GM12878 (cell line): ENCODE data around the gene FAS. TPM values are rescaled to one million over a fixed set of nuclear protein-coding genes. Genes with fewer than 3 reads are reported as not detected.

Experiments used
- ATAC-seq: fragments of 200-7000 bp; cut with Tn5 transposase; 3 replicates; pipeline ENCODE4 v1.9.1; 2020; ENCODE audit warnings: mild to moderate bottlenecking, moderate library complexity
- BruUV-seq: library from RNA; stranded (reverse); fragments of 400-500 nt; replicated peaks from 2 replicates; lab custom pipeline; 2021; lab: Mats Ljungman, UMichigan
- CTCF ChIA-PET: fragments of 300-600 bp; sonication (Branson Sonifier 250); formaldehyde crosslinking; extraction: SDS; loops from one replicate; lab custom pipeline; 2021; ENCODE audit warnings: inconsistent platforms; lab: Yijun Ruan, JAX
- POLR2A ChIA-PET: fragments of 350-600 bp; formaldehyde crosslinking; extraction: SDS; loops from one replicate; lab custom pipeline; 2021; ENCODE audit warnings: inconsistent platforms; lab: Charles Lee
- RAD21 ChIA-PET: fragments of 300-600 bp; sonication (Branson Sonifier 250); formaldehyde crosslinking; loops from one replicate; lab custom pipeline; 2023; ENCODE audit warnings: antibody characterized with exemption; ENCODE audit not compliant: unreplicated experiment; lab: Charles Lee
- SMC1A ChIA-PET: fragments of 300-600 bp; sonication (Branson Sonifier 250); formaldehyde crosslinking; loops from one replicate; lab custom pipeline; 2023; ENCODE audit not compliant: unreplicated experiment, uncharacterized antibody; lab: Charles Lee
- DNase-seq: peaks from one replicate; pipeline ENCODE4 v3.0.0-alpha.2; 2011; ENCODE audit warnings: low read depth, low spot score
- FAIRE-seq: peaks from 3 replicates; lab custom pipeline; 2011; peaks lifted over from hg19 to GRCh38; lab: Jason Lieb, UNC
- H2AFZ ChIP-seq: 2 replicates; pipeline ENCODE4 v1.6.0; 2011; ENCODE audit warnings: low read depth, low read length, control low read depth; ENCODE audit not compliant: control insufficient read depth
- H3K27ac ChIP-seq: 2 replicates; pipeline ENCODE4 v1.5.1; 2011; ENCODE audit warnings: control low read depth; ENCODE audit not compliant: control insufficient read depth, insufficient read depth
- H3K27me3 ChIP-seq, 2 experiments: replicated peaks in 1 of 2; 2 replicates each; pipeline versions ENCODE4 v1.6.0 to v1.6.1; 2011; ENCODE audit warnings: low read length in 1 of 2; ENCODE audit not compliant: control insufficient read depth in 2 of 2, insufficient read depth in 2 of 2
- H3K36me3 ChIP-seq, 2 experiments: 2 replicates each; pipeline ENCODE4 v1.5.1; 2011; ENCODE audit warnings: low read length in 1 of 2; ENCODE audit not compliant: control insufficient read depth in 2 of 2, insufficient read depth in 2 of 2
- H3K4me1 ChIP-seq: 2 replicates; pipeline ENCODE4 v1.6.1; 2011; ENCODE audit warnings: mild to moderate bottlenecking, low read length, moderate library complexity, mixed read lengths; ENCODE audit not compliant: control insufficient read depth, insufficient read depth
- H3K4me2 ChIP-seq: 2 replicates; pipeline ENCODE4 v1.6.0; 2011; ENCODE audit warnings: control low read depth; ENCODE audit not compliant: control insufficient read depth, insufficient read depth
- H3K4me3 ChIP-seq: fragments of 200-600 bp; sonication (generic); 2 replicates; pipeline ENCODE4 v1.5.1; 2016
- H3K79me2 ChIP-seq: 2 replicates; pipeline ENCODE4 v1.6.0; 2011; ENCODE audit warnings: low read length; ENCODE audit not compliant: control insufficient read depth, insufficient read depth
- H3K9ac ChIP-seq: 2 replicates; pipeline ENCODE4 v1.8.0; 2011; ENCODE audit warnings: low read length, control low read depth, mixed read lengths; ENCODE audit not compliant: control insufficient read depth, insufficient read depth
- H3K9me3 ChIP-seq: replicated peaks from 3 replicates; pipeline ENCODE4 v1.5.1; 2011; ENCODE audit warnings: mild to moderate bottlenecking, low read length; ENCODE audit not compliant: control insufficient read depth, insufficient read depth
- H4K20me1 ChIP-seq: 2 replicates; pipeline ENCODE4 v1.6.0; 2011; ENCODE audit not compliant: control insufficient read depth, insufficient read depth
- ATF7 ChIP-seq: fragments of 450-650 bp; IDR thresholded peaks from 2 replicates; pipeline ENCODE4 v1.6.1; 2016; ENCODE audit warnings: low read depth, mild to moderate bottlenecking
- BCL3 ChIP-seq: IDR thresholded peaks from 2 replicates; pipeline ENCODE4 v1.6.1; 2011; ENCODE audit warnings: borderline replicate concordance, low read depth, mild to moderate bottlenecking, moderate library complexity, low read length; ENCODE audit not compliant: insufficient read depth, poor library complexity, severe bottlenecking
- CHD1 ChIP-seq: IDR thresholded peaks from 2 replicates; pipeline ENCODE4 v1.6.1; 2012; ENCODE audit warnings: low read depth, low read length, improper control_type of control experiment
- NFYB ChIP-seq: IDR thresholded peaks from 2 replicates; pipeline ENCODE4 v1.6.1; 2011; ENCODE audit warnings: low read depth, mild to moderate bottlenecking, low read length, improper control_type of control experiment, moderate library complexity; ENCODE audit not compliant: insufficient read depth
- NKRF ChIP-seq: fragments of 450-650 bp; conservative IDR thresholded peaks from 2 replicates; pipeline ENCODE4 v1.6.1; 2017; ENCODE audit warnings: mild to moderate bottlenecking, moderate library complexity
- RBBP5 ChIP-seq: fragments of 200-600 bp; sonication (generic); conservative IDR thresholded peaks from 2 replicates; pipeline ENCODE4 v1.6.1; 2016
- RELA ChIP-seq: fragments of 450-650 bp; IDR thresholded peaks from 2 replicates; pipeline ENCODE4 v1.8.0; 2014; ENCODE audit warnings: borderline replicate concordance; ENCODE audit not compliant: partially characterized antibody
- SMAD5 ChIP-seq: IDR thresholded peaks from 2 replicates; pipeline ENCODE4 v1.6.1; 2016; ENCODE audit warnings: antibody characterized with exemption, low read depth
- STAT3 ChIP-seq: IDR thresholded peaks from 2 replicates; pipeline ENCODE4 v1.6.1; 2011; ENCODE audit warnings: low read depth, low read length, improper control_type of control experiment
- WGBS: methylation state at CpG from one replicate; pipeline ENCODE4 v1.1.6; 2016; ENCODE audit warnings: low lambda C conversion rate; ENCODE audit not compliant: insufficient replicate concordance, insufficient coverage; ENCODE audit errors: missing lambda C conversion rate; 5-methylcytosine and 5-hydroxymethylcytosine counted together
- in situ Hi-C: fragments of 300-500 bp; cut with MboI; formaldehyde crosslinking; loops from 9 replicates; pipeline ENCODE4 v1.14.3; 2018; ENCODE audit warnings: mixed read lengths
- intact Hi-C: fragments of 100-400 bp; cut with micrococcal nuclease; formaldehyde crosslinking; loops from one replicate; pipeline ENCODE4 v1.14.2; 2022; ENCODE audit not compliant: unreplicated experiment
- polyA plus RNA-seq, 11 experiments: library from polyadenylated mRNA; depleted of rRNA in 4 of 11; unstranded in 6 of 11; stranded (reverse) in 5 of 11; fragments of >200 nt; fragmentation: Nextera tagmentation in 4 of 11; fragmentation: Illumina TruSeq in 1 of 11; extraction: Ambion mirVana in 4 of 11; extraction: Trizol in 1 of 11; gene quantifications; 1 replicate in 1 of 11; 2 replicates in 10 of 11; pipeline versions ENCODE4 v1.2.1 to v1.2.3, GENCODE V29; 2011 to 2016; ENCODE audit warnings: inconsistent platforms in 2 of 11, missing spikeins in 2 of 11, low read depth in 1 of 11
- total RNA-seq, 4 experiments: library from RNA; depleted of rRNA in 3 of 4; stranded (reverse); fragments of >200 nt in 3 of 4; fragmentation: Illumina TruSeq in 1 of 4; extraction: Trizol in 1 of 4; gene quantifications; 2 replicates each; pipeline versions ENCODE4 v1.2.1 to v1.2.3, GENCODE V29; 2013 to 2021

Gene FAS
- total and polyA plus RNA-seq, 10 of the 15 experiments (the other 5 are each of a cell fraction or from before 2014, with no cell fraction given): 50.1 to 147 (median 69.9) TPM

DNA sequence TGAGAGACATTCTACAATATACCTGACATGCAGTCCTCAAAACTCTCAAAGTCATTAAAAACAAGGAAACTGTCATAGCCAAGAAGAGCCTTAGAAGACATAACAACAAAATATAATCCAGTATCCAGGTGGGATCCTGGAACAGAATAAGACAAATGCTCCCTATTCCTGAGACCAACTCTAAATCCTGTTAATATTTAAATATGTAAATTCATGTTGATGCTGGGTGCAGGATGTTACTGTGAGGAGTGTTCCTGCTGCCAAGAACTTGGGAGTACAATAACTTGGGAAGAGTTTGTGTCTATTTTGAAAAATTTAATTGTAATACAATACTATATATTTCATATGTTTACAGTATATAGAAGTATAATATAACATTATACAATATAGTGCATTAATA, 61.0 kb downstream of the FAS start:
- CTCF ChIA-PET: no interaction called here
- in situ Hi-C loops: no loop called here

DNA sequence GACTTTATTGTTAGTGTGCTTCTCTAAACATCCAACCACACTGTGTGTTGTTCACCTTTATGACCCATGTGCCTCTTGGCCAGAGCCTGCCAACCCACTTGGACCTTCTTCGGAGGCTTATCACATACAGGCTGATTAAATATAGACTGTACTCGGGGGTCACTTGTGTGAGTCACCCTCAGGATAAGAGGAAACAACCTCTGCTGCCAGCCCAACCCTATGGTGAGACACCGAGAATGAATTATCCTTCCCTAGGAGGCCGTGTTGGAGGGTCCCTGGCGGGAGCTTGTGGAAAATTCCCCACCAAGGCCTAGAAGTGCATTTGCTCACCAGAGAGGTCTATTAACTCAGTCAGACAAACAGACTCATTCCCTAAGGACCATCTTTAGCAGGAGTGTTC, 63.0 kb downstream of the FAS start:
- in situ Hi-C loops (no loop called here), intact Hi-C loops (no loop called here)
- H3K4me3 ChIP-seq: no peak overlapping the region
- no peaks in the 10 kb centered on the region for H4K20me1 ChIP-seq
- no peaks in the 10 kb centered on the region for H3K36me3 ChIP-seq
- ChIA-PET RAD21 (no interaction called here), POLR2A (no interaction called here), CTCF (no interaction called here), SMC1A (no interaction called here)
- no peak overlapping the region for H3K9ac ChIP-seq
- H3K79me2 ChIP-seq: no peaks in the 10 kb centered on the region
- H3K4me1 ChIP-seq: no peaks in the 10 kb centered on the region
- no peaks in the 10 kb centered on the region for H3K9me3 ChIP-seq
- no peak overlapping the region for H2AFZ ChIP-seq
- no TSS peak for BruUV-seq
- FAIRE-seq: no peak
- no peak overlapping the region for H3K4me2 ChIP-seq
- ATAC-seq: no peak
- no peaks in the 10 kb centered on the region for H3K27me3 ChIP-seq
- H3K27ac ChIP-seq: no peak overlapping the region
- DNase-seq: no peak
- WGBS: 94% methylated on average over 5 of the region's 5 CpGs
- TF ChIP-seq RBBP5: no peak
- no peak for TF ChIP-seq RELA
- no peak for TF ChIP-seq CHD1
- no peak for TF ChIP-seq NKRF
- no peak for TF ChIP-seq BCL3

More for the DNA sequence above, 61.0 kb downstream of the FAS start:
- Histone ChIP-seq H3K27ac (no peak overlapping the region), H3K36me3 (no peaks in the 10 kb centered on the region), H3K27me3 (no peaks in the 10 kb centered on the region), H3K9me3 (no peaks in the 10 kb centered on the region), H3K79me2 (no peaks in the 10 kb centered on the region), H3K4me3 (no peak overlapping the region), H3K4me2 (no peak overlapping the region), H3K4me1 (no peaks in the 10 kb centered on the region), H2AFZ (no peak overlapping the region), H3K9ac (no peak overlapping the region), H4K20me1 (no peaks in the 10 kb centered on the region)
- ChIA-PET SMC1A (interaction anchor here (0.8 kb wide), 1 partner anchor 119 kb away, joined by 3 read pairs; no protein-coding TSS in a partner anchor), POLR2A (no interaction called here), RAD21 (no interaction called here)
- TF ChIP-seq STAT3: no peak
- TF ChIP-seq NFYB: no peak
- no peak for TF ChIP-seq ATF7
- TF ChIP-seq SMAD5: no peak
- TF ChIP-seq NKRF: no peak
- FAIRE-seq: no peak
- no TSS peak for BruUV-seq
- no peak for DNase-seq
- no peak for ATAC-seq
- intact Hi-C loops: no loop called here
